Fibroblast of lung (primary cell): ENCODE data around the gene ZNF106. TPM values are rescaled to one million over a fixed set of nuclear protein-coding genes. Genes with fewer than 3 reads are reported as not detected.

Experiments
- DNase-seq, 2 donors: peaks; one replicate each; pipeline versions ENCODE4 v3.0.0 to v3.0.0-alpha.2; 2010; ENCODE audit warnings: low read depth in 2 of 2
- H2AFZ ChIP-seq: 2 replicates; pipeline ENCODE4 v1.5.1; 2012; ENCODE audit warnings: low read length, control low read depth, inconsistent platforms
- H3K27ac ChIP-seq: 2 replicates; pipeline ENCODE4 v1.5.1; 2011; ENCODE audit warnings: low read length, control low read depth; ENCODE audit not compliant: insufficient read depth
- H3K27me3 ChIP-seq: 2 replicates; pipeline ENCODE4 v1.5.1; 2011; ENCODE audit warnings: mild to moderate bottlenecking, low read length; ENCODE audit not compliant: control insufficient read depth, insufficient read depth
- H3K36me3 ChIP-seq: 2 replicates; pipeline ENCODE4 v1.5.1; 2011; ENCODE audit warnings: low read length; ENCODE audit not compliant: control insufficient read depth, insufficient read depth
- H3K4me1 ChIP-seq: 2 replicates; pipeline ENCODE4 v1.5.1; 2011; ENCODE audit warnings: low read length; ENCODE audit not compliant: control insufficient read depth, insufficient read depth; ENCODE audit errors: extremely low read depth
- H3K4me2 ChIP-seq: 2 replicates; pipeline ENCODE4 v1.5.1; 2011; ENCODE audit warnings: low read length, control low read depth; ENCODE audit not compliant: insufficient read depth; ENCODE audit errors: extremely low read depth
- H3K4me3 ChIP-seq, 4 experiments: fragments of 200-600 bp in 1 of 4; sonication (generic) in 1 of 4; replicated peaks in 1 of 4; 2 replicates each; pipeline ENCODE4 v1.5.1; 2011 to 2016; ENCODE audit warnings: low read length in 4 of 4, low read depth in 3 of 4, mild to moderate bottlenecking in 3 of 4, control low read depth in 2 of 4, inconsistent platforms in 1 of 4, mixed read lengths in 1 of 4; ENCODE audit not compliant: insufficient read depth in 1 of 4; ENCODE audit errors: control extremely low read depth in 1 of 4
- H3K79me2 ChIP-seq: 2 replicates; pipeline ENCODE4 v1.5.1; 2012; ENCODE audit warnings: mild to moderate bottlenecking, low read length, inconsistent platforms; ENCODE audit not compliant: control insufficient read depth, insufficient read depth
- H3K9ac ChIP-seq: 2 replicates; pipeline ENCODE4 v1.5.1; 2011; ENCODE audit warnings: mild to moderate bottlenecking, low read length, control low read depth; ENCODE audit not compliant: insufficient read depth
- H3K9me3 ChIP-seq: 2 replicates; pipeline ENCODE4 v1.5.1; 2012; ENCODE audit warnings: low read depth, low read length; ENCODE audit not compliant: control insufficient read depth, insufficient read depth
- H4K20me1 ChIP-seq: 2 replicates; pipeline ENCODE4 v1.5.1; 2011; ENCODE audit warnings: low read length; ENCODE audit not compliant: control insufficient read depth, insufficient read depth; ENCODE audit errors: extremely low read depth
- CTCF ChIP-seq, 2 donors: IDR thresholded peaks in 1 of 2; conservative IDR thresholded peaks in 1 of 2; 1 replicate in 1 of 2; 2 replicates in 1 of 2; pipeline ENCODE4 v1.5.1; 2011 to 2012; ENCODE audit warnings: low read length in 2 of 2, control low read depth in 1 of 2, inconsistent platforms in 1 of 2, low read depth in 1 of 2, mild to moderate bottlenecking in 1 of 2
- EZH2 ChIP-seq: IDR thresholded peaks from 2 replicates; pipeline ENCODE4 v1.5.1; 2012; ENCODE audit warnings: low read length, control low read depth, mild to moderate bottlenecking; ENCODE audit errors: missing control alignments
- polyA plus RNA-seq, 2 donors: library from polyadenylated mRNA; depleted of rRNA in 1 of 2; stranded (reverse) in 1 of 2; unstranded in 1 of 2; fragments of >200 nt; gene quantifications; 2 replicates each; pipeline ENCODE4 v1.2.1, GENCODE V29; 2011 to 2012; ENCODE audit warnings: missing spikeins in 1 of 2
- total RNA-seq: library from RNA; depleted of rRNA; stranded (reverse); fragments of >200 nt; gene quantifications from 2 replicates; pipeline ENCODE4 v1.2.1, GENCODE V29; 2014

Gene ZNF106
- total and polyA plus RNA-seq, 2 donors (not counting 1 experiment from before 2014, with no cell fraction given): 54.4 to 149 TPM

GRCh38 chr15:42375941-42376340, 115.0 kb downstream of the ZNF106 start:
- no peaks in the 10 kb centered on the region for H3K9me3 ChIP-seq
- H3K27ac ChIP-seq: no peak overlapping the region
- H3K4me3 ChIP-seq: no peak overlapping the region
- no peaks in the 10 kb centered on the region for H3K79me2 ChIP-seq
- H4K20me1 ChIP-seq: no peaks in the 10 kb centered on the region
- no peaks in the 10 kb centered on the region for H3K27me3 ChIP-seq
- H3K9ac ChIP-seq: no peak overlapping the region
- TF ChIP-seq CTCF (conservative IDR thresholded peaks at IDR 0.05 in 1 of 2, IDR thresholded peaks at IDR 0.05 in 1 of 2; ENCODE audit: low read depth in 1 of 2, low read length in 2 of 2): no peak
- no peak for TF ChIP-seq EZH2
- H3K4me2 ChIP-seq: no peak overlapping the region
- H2AFZ ChIP-seq: no peak overlapping the region
- H3K36me3 ChIP-seq: no peaks in the 10 kb centered on the region
- H3K4me1 ChIP-seq: no peaks in the 10 kb centered on the region
- no peak for DNase-seq

GRCh38 chr15:42375252-42375651, 115.7 kb downstream of the ZNF106 start:
- no peaks in the 10 kb centered on the region for H3K27me3 ChIP-seq
- no peaks in the 10 kb centered on the region for H3K79me2 ChIP-seq
- no peak overlapping the region for H3K27ac ChIP-seq
- no peak for TF ChIP-seq EZH2
- no peak for TF ChIP-seq CTCF (conservative IDR thresholded peaks at IDR 0.05 in 1 of 2, IDR thresholded peaks at IDR 0.05 in 1 of 2; ENCODE audit: low read depth in 1 of 2, low read length in 2 of 2)
- H3K9me3 ChIP-seq: no peaks in the 10 kb centered on the region
- H3K9ac ChIP-seq: no peak overlapping the region
- no peaks in the 10 kb centered on the region for H3K36me3 ChIP-seq
- no peak for DNase-seq
- H3K4me1 ChIP-seq: no peaks in the 10 kb centered on the region
- no peaks in the 10 kb centered on the region for H4K20me1 ChIP-seq
- H2AFZ ChIP-seq: no peak overlapping the region
- no peak overlapping the region for H3K4me3 ChIP-seq
- no peak overlapping the region for H3K4me2 ChIP-seq

- TF ChIP-seq EZH2 (no peak), CTCF (conservative IDR thresholded peaks at IDR 0.05 in 1 of 2, IDR thresholded peaks at IDR 0.05 in 1 of 2; ENCODE audit: low read depth in 1 of 2, low read length in 2 of 2) (no peak)
- DNase-seq: no peak
- Histone ChIP-seq H3K27ac (no peak overlapping the region), H3K9me3 (no peaks in the 10 kb centered on the region), H3K9ac (no peak overlapping the region), H3K79me2 (no peaks in the 10 kb centered on the region), H3K4me1 (no peaks in the 10 kb centered on the region), H3K36me3 (no peaks in the 10 kb centered on the region), H2AFZ (no peak overlapping the region), H3K4me3 (no peak overlapping the region), H3K4me2 (no peak overlapping the region), H4K20me1 (no peaks in the 10 kb centered on the region), H3K27me3 (no peaks in the 10 kb centered on the region)
Measured at GRCh38 chr15:42374810-42375209, 116.1 kb downstream of the ZNF106 start.
